Central memory CD8-positive, alpha-beta T cell (primary cell): ENCODE results near the gene SNCA.

Experiments
- ATAC-seq: fragments of 150-1000 bp; cut with Tn5 transposase; replicated peaks from 2 replicates; pipeline ENCODE4 v1.10.0; 2022; ENCODE audit warnings: mild to moderate bottlenecking, moderate FRiP score, moderate number of reproducible peaks; ENCODE audit not compliant: poor library complexity, severe bottlenecking; ENCODE audit errors: extremely low read depth
- DNase-seq, 2 donors: peaks; one replicate each; pipeline ENCODE4 v3.0.0; 2021; ENCODE audit warnings: low spot score in 2 of 2
- H3K27ac Mint-ChIP-seq: one replicate; pipeline ENCODE4 v1.8.0; 2022; ENCODE audit warnings: low read depth, mild to moderate bottlenecking, moderate library complexity, mixed read lengths
- H3K27me3 Mint-ChIP-seq: one replicate; pipeline ENCODE4 v1.8.0; 2022; ENCODE audit warnings: mixed read lengths
- H3K36me3 Mint-ChIP-seq: one replicate; pipeline ENCODE4 v1.8.0; 2022; ENCODE audit warnings: mild to moderate bottlenecking, moderate library complexity, mixed read lengths; ENCODE audit not compliant: insufficient read depth
- H3K4me1 Mint-ChIP-seq: one replicate; pipeline ENCODE4 v1.8.0; 2022; ENCODE audit warnings: mixed read lengths
- H3K4me3 Mint-ChIP-seq: one replicate; pipeline ENCODE4 v1.8.0; 2022; ENCODE audit warnings: mild to moderate bottlenecking, moderate library complexity, mixed read lengths
- H3K9me3 Mint-ChIP-seq: one replicate; pipeline ENCODE4 v1.8.0; 2022; ENCODE audit warnings: mixed read lengths

SNCA gene

DNA sequence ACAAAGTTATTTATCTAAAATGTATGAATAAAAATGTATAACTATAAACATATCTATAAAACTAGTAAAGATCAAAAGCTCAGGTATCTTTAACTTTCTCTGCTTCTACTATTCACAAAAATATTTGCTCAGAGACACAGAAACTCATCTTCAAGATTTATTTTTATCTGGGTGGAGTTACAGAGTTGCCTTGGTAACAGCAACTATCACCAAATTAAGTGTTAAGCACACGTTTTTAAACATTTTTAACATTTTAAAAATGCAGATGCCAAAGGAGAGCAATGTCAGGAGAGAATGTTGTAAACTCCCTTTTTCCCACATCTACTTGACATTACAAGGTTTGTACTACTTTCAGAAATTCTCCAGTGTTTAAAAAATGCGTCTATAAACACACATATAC, 71.4 kb downstream of the SNCA start:
- Mint-ChIP-seq H3K9me3 (no peaks in the 10 kb centered on the region), H3K27ac (no peak overlapping the region), H3K36me3 (no peaks in the 10 kb centered on the region), H3K4me3 (no peak overlapping the region), H3K27me3 (no peaks in the 10 kb centered on the region), H3K4me1 (no peaks in the 10 kb centered on the region)
- DNase-seq: no peak
- ATAC-seq: no peak

DNA sequence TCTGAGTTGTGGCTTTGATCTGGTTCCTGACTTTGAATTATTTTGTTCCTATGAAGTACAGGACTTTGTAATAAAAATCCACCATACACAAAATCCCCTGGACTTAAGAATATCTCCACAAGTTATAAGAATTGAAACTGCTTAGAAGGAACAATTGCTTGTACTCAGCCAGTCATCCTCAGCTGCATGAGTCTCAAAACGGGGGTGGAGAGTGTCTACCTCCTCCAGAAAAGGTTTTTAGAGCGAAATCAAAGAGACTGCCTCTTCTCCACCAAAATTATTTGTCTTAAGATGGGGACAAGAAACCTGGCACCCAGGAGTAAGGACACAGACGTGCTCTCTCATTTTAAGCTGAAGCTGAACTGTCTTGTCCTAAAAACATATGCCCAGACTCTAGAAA, 74.7 kb downstream of the SNCA start:
- no peaks in the 10 kb centered on the region for H3K9me3 Mint-ChIP-seq
- peaks cover 2% of the 10 kb centered on the region for H3K36me3 Mint-ChIP-seq
- DNase-seq: no peak
- H3K27me3 Mint-ChIP-seq: no peaks in the 10 kb centered on the region
- H3K27ac Mint-ChIP-seq: no peak overlapping the region
- ATAC-seq: no peak
- H3K4me1 Mint-ChIP-seq: no peaks in the 10 kb centered on the region
- no peak overlapping the region for H3K4me3 Mint-ChIP-seq

- H3K9me3 Mint-ChIP-seq: no peaks in the 10 kb centered on the region
- H3K36me3 Mint-ChIP-seq: peaks cover 2% of the 10 kb centered on the region
- no peak overlapping the region for H3K4me3 Mint-ChIP-seq
- H3K27me3 Mint-ChIP-seq: no peaks in the 10 kb centered on the region
- no peak for DNase-seq
- H3K27ac Mint-ChIP-seq: no peak overlapping the region
- H3K4me1 Mint-ChIP-seq: no peaks in the 10 kb centered on the region
- no peak for ATAC-seq
These were observed 77.5 kb downstream of the SNCA start for GRCh38 chr4:89759426-89759825.

DNA sequence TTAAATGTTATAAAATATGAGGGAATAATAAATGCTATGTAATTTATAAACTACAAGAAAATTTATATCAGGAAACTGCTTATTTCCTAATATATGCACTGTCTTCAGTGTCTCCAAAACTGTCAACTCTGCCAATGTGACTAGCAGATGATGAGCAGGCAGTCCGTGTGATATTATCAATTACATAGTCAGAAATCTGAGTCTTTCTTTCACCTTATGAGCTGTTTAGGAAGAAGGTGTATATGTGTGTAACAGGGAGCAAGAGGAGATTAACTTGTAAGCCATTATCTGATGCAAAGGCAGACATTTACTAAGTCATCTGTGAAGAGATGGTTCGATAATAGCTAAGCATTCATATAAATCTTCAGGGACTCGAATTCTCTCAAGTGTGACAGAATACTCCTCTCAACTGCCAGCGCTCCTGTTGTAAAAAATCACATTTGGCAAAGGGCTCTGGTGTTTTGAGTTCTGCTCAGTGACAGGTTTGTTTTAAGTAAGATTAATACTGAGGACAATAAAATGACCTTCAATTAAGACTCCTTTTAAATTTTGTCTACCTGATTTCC, 79.7 kb downstream of the SNCA start:
- H3K9me3 Mint-ChIP-seq: no peaks in the 10 kb centered on the region
- H3K4me3 Mint-ChIP-seq: no peak overlapping the region
- no peak for DNase-seq
- no peaks in the 10 kb centered on the region for H3K4me1 Mint-ChIP-seq
- no peak for ATAC-seq
- H3K36me3 Mint-ChIP-seq: peaks cover 2% of the 10 kb centered on the region
- no peaks in the 10 kb centered on the region for H3K27me3 Mint-ChIP-seq
- no peak overlapping the region for H3K27ac Mint-ChIP-seq

DNA sequence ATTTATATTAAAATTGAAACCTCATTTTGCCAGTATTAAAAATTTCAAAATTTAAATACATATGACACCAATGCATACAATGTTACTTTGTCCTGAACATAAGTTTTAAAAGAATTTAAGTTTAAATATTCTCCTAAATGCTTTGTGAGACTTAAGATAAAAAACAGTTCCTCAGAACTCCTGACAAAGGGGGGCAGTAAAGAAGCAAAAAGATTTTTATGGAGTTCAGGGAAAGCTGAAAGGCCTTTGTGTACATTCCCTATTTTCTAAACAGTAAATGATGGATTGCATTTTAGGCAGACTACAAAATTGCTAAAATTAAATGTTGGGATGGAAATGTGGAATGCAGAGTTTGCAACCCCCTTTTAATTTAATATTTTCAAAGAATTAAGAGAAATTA, 81.7 kb downstream of the SNCA start:
- no peaks in the 10 kb centered on the region for H3K9me3 Mint-ChIP-seq
- H3K36me3 Mint-ChIP-seq: peaks cover 2% of the 10 kb centered on the region
- no peaks in the 10 kb centered on the region for H3K4me1 Mint-ChIP-seq
- no peak for ATAC-seq
- H3K4me3 Mint-ChIP-seq: no peak overlapping the region
- H3K27ac Mint-ChIP-seq: no peak overlapping the region
- DNase-seq: no peak
- H3K27me3 Mint-ChIP-seq: no peaks in the 10 kb centered on the region

DNA sequence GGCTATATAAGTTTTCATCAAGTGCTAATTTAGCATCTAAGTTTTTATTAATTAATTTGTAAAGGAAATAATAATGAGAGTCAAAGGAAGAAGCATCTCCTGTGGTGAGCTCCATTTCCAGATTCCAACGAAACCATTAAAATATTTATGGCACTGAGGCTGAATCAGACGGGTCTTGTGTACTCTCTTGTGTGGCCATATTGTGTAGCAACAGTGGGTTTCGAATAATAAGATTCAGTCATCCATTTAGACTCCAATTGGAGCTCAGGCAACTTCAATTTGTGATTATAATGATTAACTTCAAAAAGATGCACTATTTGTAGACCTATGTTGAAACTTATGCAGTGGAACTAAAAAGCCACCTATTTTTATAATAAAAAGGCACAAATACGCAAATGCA, 82.4 kb downstream of the SNCA start:
- no peaks in the 10 kb centered on the region for H3K9me3 Mint-ChIP-seq
- no peak overlapping the region for H3K27ac Mint-ChIP-seq
- no peaks in the 10 kb centered on the region for H3K27me3 Mint-ChIP-seq
- DNase-seq (no peak), ATAC-seq (no peak)
- H3K36me3 Mint-ChIP-seq: peaks cover 2% of the 10 kb centered on the region
- no peak overlapping the region for H3K4me3 Mint-ChIP-seq
- H3K4me1 Mint-ChIP-seq: no peaks in the 10 kb centered on the region

DNA sequence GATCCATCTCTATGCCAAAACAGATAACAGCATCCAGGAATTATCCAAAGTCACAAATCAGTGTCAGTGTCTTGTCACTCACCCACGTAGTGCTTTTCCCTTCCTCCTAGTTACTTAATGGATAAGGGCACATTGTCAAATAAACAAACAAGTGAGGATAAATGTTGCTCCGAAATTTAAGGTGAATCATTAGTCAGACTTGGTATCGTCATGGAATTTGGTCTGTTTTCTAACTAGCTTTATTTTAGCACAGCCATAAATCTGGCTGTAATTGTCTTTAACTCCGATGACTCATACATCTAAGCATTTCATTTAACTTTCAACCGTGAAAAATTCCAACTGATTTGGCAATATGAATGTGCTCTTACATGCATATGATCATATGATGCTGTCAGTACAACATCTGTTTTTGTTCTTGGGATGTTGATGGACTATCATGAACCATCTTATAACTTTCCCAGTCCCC, 83.3 kb downstream of the SNCA start:
- H3K36me3 Mint-ChIP-seq: peaks cover 2% of the 10 kb centered on the region
- H3K27me3 Mint-ChIP-seq: no peaks in the 10 kb centered on the region
- H3K9me3 Mint-ChIP-seq: no peaks in the 10 kb centered on the region
- H3K4me3 Mint-ChIP-seq: no peak overlapping the region
- H3K4me1 Mint-ChIP-seq: no peaks in the 10 kb centered on the region
- no peak for DNase-seq
- ATAC-seq: no peak
- H3K27ac Mint-ChIP-seq: no peak overlapping the region

DNA sequence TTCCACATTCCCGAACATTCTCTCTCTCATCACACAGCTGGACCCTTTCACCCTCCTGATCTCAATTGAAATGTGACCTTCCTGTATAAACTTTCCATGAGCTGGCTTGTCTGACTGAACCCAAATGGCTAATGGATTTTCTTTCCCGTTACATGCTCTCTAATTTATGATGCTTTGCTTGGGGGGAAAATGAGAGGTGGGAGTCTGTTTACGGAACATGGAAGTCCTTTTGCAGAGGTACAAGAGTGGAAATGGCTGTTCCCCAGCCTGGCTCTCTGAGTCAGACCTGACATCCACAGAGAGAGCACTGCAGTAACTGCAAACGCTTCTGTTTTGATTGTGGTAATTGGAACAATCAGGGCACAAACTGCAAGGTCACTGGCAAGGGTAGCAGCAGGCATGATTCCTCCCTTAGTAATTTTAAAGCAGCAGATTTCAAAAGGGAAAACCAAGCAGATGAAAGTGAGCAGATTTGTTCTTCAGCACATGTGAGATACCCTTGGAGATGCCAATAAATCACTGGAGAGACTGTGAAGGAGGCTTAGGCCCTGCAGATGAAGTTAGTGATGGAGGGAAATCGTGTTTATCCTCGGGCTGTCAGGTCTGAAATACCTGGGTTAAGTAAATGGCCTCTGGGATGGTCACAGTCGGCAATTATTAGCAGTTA, 83.9 kb downstream of the SNCA start:
- no peak for DNase-seq
- ATAC-seq: no peak
- H3K27me3 Mint-ChIP-seq: no peaks in the 10 kb centered on the region
- no peak overlapping the region for H3K27ac Mint-ChIP-seq
- no peak overlapping the region for H3K4me3 Mint-ChIP-seq
- peaks cover 2% of the 10 kb centered on the region for H3K36me3 Mint-ChIP-seq
- H3K9me3 Mint-ChIP-seq: no peaks in the 10 kb centered on the region
- no peaks in the 10 kb centered on the region for H3K4me1 Mint-ChIP-seq

DNA sequence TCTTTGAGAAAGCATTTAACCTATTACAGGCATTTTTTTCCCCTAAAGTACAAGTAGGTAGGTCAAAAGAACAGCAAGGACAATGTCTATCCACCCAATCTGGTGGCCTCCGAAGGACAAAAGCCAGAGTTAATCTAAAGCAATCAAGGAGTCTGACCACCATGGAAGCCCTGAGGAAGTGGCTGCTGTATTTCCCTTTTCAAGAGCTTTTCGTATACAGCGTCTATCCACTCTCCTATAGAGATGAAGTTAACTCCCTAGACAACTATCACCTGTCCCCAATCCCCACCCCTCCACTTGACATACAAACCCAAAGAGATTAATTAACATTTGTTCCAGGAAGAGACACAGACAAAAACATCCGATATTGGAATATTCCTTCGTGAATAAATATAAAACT, 85.5 kb downstream of the SNCA start:
- Mint-ChIP-seq H3K36me3 (no peaks in the 10 kb centered on the region), H3K27ac (no peak overlapping the region), H3K4me3 (no peak overlapping the region), H3K27me3 (no peaks in the 10 kb centered on the region), H3K9me3 (no peaks in the 10 kb centered on the region), H3K4me1 (no peaks in the 10 kb centered on the region)
- DNase-seq (no peak), ATAC-seq (no peak)

- Mint-ChIP-seq H3K27ac (no peak overlapping the region), H3K4me3 (no peak overlapping the region), H3K9me3 (no peaks in the 10 kb centered on the region), H3K4me1 (no peaks in the 10 kb centered on the region), H3K36me3 (no peaks in the 10 kb centered on the region), H3K27me3 (no peaks in the 10 kb centered on the region)
- DNase-seq (no peak), ATAC-seq (no peak)
These were observed 90.6 kb downstream of the SNCA start for GRCh38 chr4:89746377-89746776.

DNA sequence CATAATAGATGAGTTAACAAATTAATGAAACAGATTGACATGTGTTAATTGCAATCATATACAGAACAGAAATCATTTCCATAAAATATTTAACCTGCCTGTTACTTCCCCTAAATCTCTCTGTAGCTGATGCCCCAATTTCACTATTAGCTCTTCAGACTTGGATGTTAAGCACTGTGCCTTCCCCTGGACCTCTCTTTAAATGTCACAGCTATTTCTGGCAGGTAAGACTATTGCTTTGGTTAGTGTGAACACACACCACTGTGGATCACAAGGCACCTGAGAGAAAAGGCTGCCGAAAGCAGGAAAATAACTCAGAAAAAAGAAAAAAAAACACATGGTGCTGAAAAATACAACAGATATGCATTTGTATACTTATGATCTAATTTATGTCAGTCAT, 91.3 kb downstream of the SNCA start:
- no peaks in the 10 kb centered on the region for H3K4me1 Mint-ChIP-seq
- H3K27ac Mint-ChIP-seq: no peak overlapping the region
- ATAC-seq: no peak
- H3K9me3 Mint-ChIP-seq: no peaks in the 10 kb centered on the region
- no peak for DNase-seq
- H3K27me3 Mint-ChIP-seq: no peaks in the 10 kb centered on the region
- H3K36me3 Mint-ChIP-seq: no peaks in the 10 kb centered on the region
- H3K4me3 Mint-ChIP-seq: no peak overlapping the region

- Mint-ChIP-seq H3K36me3 (no peaks in the 10 kb centered on the region), H3K4me1 (no peaks in the 10 kb centered on the region), H3K4me3 (no peak overlapping the region), H3K9me3 (no peaks in the 10 kb centered on the region), H3K27ac (no peak overlapping the region), H3K27me3 (no peaks in the 10 kb centered on the region)
- no peak for ATAC-seq
- DNase-seq: no peak
These were observed 92.0 kb downstream of the SNCA start for GRCh38 chr4:89744914-89745313.

DNA sequence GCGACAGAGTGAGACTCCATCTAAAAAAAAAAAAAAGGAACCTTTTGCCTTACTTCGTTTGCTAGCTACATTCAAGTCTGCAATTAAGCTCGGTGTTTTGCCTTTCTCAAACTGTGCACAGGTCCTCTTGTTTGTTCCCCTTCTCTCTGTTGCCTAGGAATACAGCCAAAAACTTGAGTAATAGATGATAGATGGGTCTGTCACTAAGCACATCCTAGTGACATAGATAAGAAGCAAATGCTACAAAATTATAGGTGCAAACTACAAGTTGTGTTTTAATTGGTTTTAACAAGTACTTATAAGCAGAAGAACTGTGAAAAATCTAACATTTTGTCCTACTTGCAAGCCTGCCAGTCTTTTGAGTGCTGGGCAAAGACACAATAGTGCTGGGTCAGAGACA, 95.2 kb downstream of the SNCA start:
- H3K27ac Mint-ChIP-seq: no peak overlapping the region
- no peaks in the 10 kb centered on the region for H3K36me3 Mint-ChIP-seq
- H3K9me3 Mint-ChIP-seq: no peaks in the 10 kb centered on the region
- H3K4me1 Mint-ChIP-seq: no peaks in the 10 kb centered on the region
- DNase-seq (no peak), ATAC-seq (no peak)
- no peak overlapping the region for H3K4me3 Mint-ChIP-seq
- H3K27me3 Mint-ChIP-seq: no peaks in the 10 kb centered on the region
